ENCODE results near the gene ZNF574. TPM values are rescaled to one million over a fixed set of nuclear protein-coding genes. Genes with fewer than 3 reads are reported as not detected.

Gene ZNF574
- total and polyA plus RNA-seq, 2 donors (not counting 3 experiments of a cell fraction or from before 2014, with no cell fraction given), result 13.6 to 15.3 TPM

DNA sequence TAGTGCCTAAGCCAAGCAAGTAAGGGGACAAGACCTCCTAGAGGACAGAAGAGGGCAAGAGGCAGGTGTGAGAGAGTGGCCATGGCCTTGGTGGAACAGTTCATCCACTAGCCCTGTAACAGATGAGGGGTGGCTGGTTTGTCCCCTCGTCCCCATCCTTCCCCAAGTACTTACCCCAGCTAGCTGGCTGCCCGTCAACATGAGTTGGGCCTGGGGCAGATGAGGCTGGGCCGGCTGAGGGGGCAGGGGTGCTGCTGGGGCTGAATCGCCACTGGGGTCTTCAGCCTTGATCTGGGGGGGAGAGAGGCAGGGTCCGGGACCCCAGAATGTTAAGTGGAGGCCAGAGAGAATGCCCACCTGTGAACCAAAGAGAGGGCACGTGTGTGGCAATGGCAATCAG is 41.1 kb downstream of the ZNF574 start:
- Histone ChIP-seq H3K79me2 (ENCODE audit: control insufficient read depth, insufficient read depth, low read length) (no peaks in the 10 kb centered on the region), H3K9me3 (replicated peaks; ENCODE audit: control insufficient read depth, insufficient read depth, low read length) (no peaks in the 10 kb centered on the region), H3K4me2 (ENCODE audit: insufficient read depth, low read length) (no peak overlapping the region), H4K20me1 (replicated peaks; ENCODE audit: control insufficient read depth, extremely low read depth, insufficient read depth, low read length) (no peaks in the 10 kb centered on the region), H3K27ac (ENCODE audit: insufficient read depth, low read depth, low read length) (no peak overlapping the region), H3K4me3 (replicated peaks in 1 of 3; ENCODE audit: insufficient read depth in 1 of 3, low read depth in 1 of 3, low read length in 3 of 3) (no peak overlapping the region), H3K4me1 (ENCODE audit: control insufficient read depth, extremely low read depth, insufficient read depth, low read length) (peaks cover 37% of the 10 kb centered on the region), H3K9me1 (replicated peaks; ENCODE audit: control insufficient read depth, extremely low read depth, insufficient read depth, low read length) (no peaks in the 10 kb centered on the region), H3K9ac (replicated peaks; ENCODE audit: extremely low read depth, insufficient read depth, low read length) (no peak overlapping the region), H2AFZ (ENCODE audit: low read depth, low read length) (no peak overlapping the region), H3K36me3 (ENCODE audit: control insufficient read depth in 2 of 2, extremely low read depth in 1 of 2, insufficient read depth in 2 of 2, low read length in 2 of 2) (peaks cover 0 to 2% of the 10 kb centered on the region in 2 experiments), H3K27me3 (ENCODE audit: control insufficient read depth in 2 of 2, insufficient read depth in 2 of 2, low read length in 2 of 2) (no peaks in the 10 kb centered on the region)
- CTCF ChIA-PET, result no interaction called here
- POLR2A ChIA-PET, result no interaction called here
- dilution Hi-C loops (cut with MboI; ENCODE audit: extremely low pct_ligation_motif_present, low sequenced_read_pairs), result no loop called here
- no TSS peak for BruUV-seq (replicated peaks)
- TF ChIP-seq CTCF (IDR thresholded peaks at IDR 0.05; ENCODE audit: extremely low read depth in 1 of 2, insufficient read depth in 1 of 2, low read depth in 1 of 2, low read length in 2 of 2) (no peak), MYC (IDR thresholded peaks at IDR 0.05; ENCODE audit: low read depth, low read length) (no peak), GATA2 (IDR thresholded peaks at IDR 0.05; ENCODE audit: insufficient read depth, insufficient read length, low read depth, low read length) (no peak), FOS (IDR thresholded peaks at IDR 0.05; ENCODE audit: borderline replicate concordance, insufficient read depth, low read length) (no peak), POLR2AphosphoS5 (IDR thresholded peaks at IDR 0.05; ENCODE audit: insufficient read depth, low read depth, low read length) (no peak), POLR2A (IDR thresholded peaks at IDR 0.05; ENCODE audit: low read depth, low read length) (no peak), JUN (IDR thresholded peaks at IDR 0.05; ENCODE audit: borderline replicate concordance, insufficient read depth, insufficient read length, low read depth) (no peak)
- intact Hi-C loops (cut with micrococcal nuclease), result no loop called here
- DNase-seq (ENCODE audit: low read depth, low spot score), result no peak
- no peak for FAIRE-seq

Data from endothelial cell of umbilical vein (primary cell).